ENCODE results near the gene DUSP28. TPM values are rescaled to one million over a fixed set of nuclear protein-coding genes. Genes with fewer than 3 reads are reported as not detected.

DUSP28 gene
- total and polyA plus RNA-seq, 4 donors = 4.1 to 11.0 (median 7.9) TPM

DNA sequence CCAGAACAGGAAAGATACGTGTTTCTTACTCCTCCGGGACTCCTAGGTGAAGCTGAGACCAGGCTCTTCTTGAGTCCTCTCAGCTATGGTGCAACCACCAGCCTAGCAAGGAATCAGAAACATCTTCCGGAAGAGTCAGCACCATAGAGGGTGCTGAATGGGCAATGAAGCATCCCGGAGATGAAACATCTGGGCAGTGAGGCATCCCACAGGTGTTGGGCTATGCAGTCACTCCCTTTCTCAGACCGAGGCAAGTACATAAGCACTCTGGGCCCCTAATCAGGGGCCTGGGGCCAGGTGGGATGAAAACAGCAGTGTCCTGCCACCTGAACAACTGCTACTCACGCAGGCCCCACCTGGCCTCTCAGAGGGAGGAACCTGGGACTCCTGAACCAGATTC is 24.9 kb downstream of the DUSP28 start:
- H3K4me1 ChIP-seq (ENCODE audit: control insufficient read depth, insufficient read depth, low read length) = peaks cover 34% of the 10 kb centered on the region
- H3K36me3 ChIP-seq (ENCODE audit: control insufficient read depth, insufficient read depth, low read length) = peaks cover 26% of the 10 kb centered on the region
- peaks cover 2% of the 10 kb centered on the region for H3K9me3 ChIP-seq (ENCODE audit: control insufficient read depth, insufficient read depth, low read length)
- WGBS (ENCODE audit: insufficient coverage) = 89% methylated on average over 6 of the region's 6 CpGs
- no peak overlapping the region for H3K27ac ChIP-seq (ENCODE audit: low read depth, low read length)
- DNase-seq (ENCODE audit: low read depth in 4 of 6, low spot score in 6 of 6) = no peak
- H3K27me3 ChIP-seq (ENCODE audit: control insufficient read depth, insufficient read depth, low read length) = no peaks in the 10 kb centered on the region
- H3K4me3 ChIP-seq (ENCODE audit: low read depth, low read length) = peak overlapping the region; percentile 97

DNA sequence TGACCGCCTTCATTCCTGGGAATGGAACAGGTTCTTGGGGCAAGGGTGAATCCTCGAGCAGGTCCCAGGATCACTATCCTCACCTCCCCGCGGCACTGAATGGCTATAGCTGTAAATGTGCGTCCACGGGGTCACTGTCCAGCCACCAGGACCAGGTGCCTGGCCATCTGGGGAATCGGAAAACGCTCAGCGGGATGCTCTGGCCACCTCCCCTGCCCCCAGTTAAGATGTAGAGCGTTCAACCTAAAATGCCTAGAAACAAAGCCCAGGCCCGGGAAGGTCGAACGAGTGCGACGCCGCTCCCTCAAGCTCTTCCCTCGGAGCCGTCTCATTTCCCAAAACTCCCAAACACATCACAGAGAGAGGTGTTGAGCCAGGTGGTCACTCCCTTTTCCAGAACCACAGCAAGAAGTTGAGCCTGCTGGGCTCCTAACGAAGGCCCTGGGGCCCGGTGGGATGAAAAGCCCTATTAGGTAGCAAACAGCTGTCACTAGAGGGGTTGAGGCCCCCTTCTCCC is 25.6 kb downstream of the DUSP28 start:
- Histone ChIP-seq H3K27ac (ENCODE audit: low read depth, low read length) (peak overlapping the region; percentile 97), H3K4me1 (ENCODE audit: control insufficient read depth, insufficient read depth, low read length) (peaks cover 34% of the 10 kb centered on the region), H3K27me3 (ENCODE audit: control insufficient read depth, insufficient read depth, low read length) (no peaks in the 10 kb centered on the region), H3K9me3 (ENCODE audit: control insufficient read depth, insufficient read depth, low read length) (peaks cover 2% of the 10 kb centered on the region), H3K4me3 (ENCODE audit: low read depth, low read length) (peak overlapping the region; percentile 97), H3K36me3 (ENCODE audit: control insufficient read depth, insufficient read depth, low read length) (peaks cover 32% of the 10 kb centered on the region)
- no peak for DNase-seq (ENCODE audit: low read depth in 4 of 6, low spot score in 6 of 6)
- 2% methylated on average over 20 of the region's 20 CpGs for WGBS (ENCODE audit: insufficient coverage)

DNA sequence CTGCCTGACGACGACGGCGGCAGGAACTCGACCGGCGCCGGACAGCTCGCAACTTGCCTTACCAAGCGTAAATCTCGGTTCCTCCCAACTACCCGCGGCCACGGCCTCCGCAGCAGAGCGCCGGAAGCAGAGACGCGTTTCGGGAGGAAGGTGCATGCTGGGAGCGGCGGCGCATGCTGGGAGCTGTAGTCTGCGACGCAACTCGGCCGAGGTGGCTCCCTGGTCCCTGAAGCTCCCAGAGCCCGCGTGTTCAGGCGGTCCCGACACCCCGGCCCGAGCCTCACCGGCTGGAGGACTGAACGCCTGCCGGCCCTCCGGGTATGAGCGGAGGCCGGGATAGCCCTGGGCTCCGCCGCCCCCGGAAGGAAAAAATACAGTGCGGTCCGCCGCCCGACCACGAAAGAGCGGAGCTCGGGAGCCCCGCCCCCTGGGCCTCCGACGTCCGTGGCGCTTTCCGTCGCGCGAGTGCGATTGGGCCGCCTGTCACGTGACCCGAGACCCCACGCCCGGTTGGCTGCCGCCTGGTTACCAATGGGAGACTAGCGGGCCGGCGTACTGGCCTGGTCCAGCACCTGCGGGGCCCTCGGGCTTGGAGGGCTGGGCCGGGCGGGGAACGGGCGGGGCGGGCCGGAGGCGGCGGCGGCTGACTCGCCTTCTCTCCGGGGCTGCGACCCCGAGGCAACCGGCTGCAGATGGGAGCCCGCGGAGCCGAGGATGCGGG is 26.2 kb downstream of the DUSP28 start, which contains the start of gene CAPN10:
Gene CAPN10 (plus strand): TSS at position 537 of the 721 bp plus-strand sequence. CDS start 178 bp downstream, at position 715.
- Histone ChIP-seq H3K27ac (ENCODE audit: low read depth, low read length) (peak within 1 kb of the TSS; percentile 97), H3K4me1 (ENCODE audit: control insufficient read depth, insufficient read depth, low read length) (peaks cover 34% of the 10 kb centered on the region), H3K27me3 (ENCODE audit: control insufficient read depth, insufficient read depth, low read length) (no peaks in the 10 kb centered on the region), H3K4me3 (ENCODE audit: low read depth, low read length) (peak within 1 kb of the TSS; percentile 97), H3K36me3 (ENCODE audit: control insufficient read depth, insufficient read depth, low read length) (peaks cover 38% of the 10 kb centered on the region), H3K9me3 (ENCODE audit: control insufficient read depth, insufficient read depth, low read length) (no peaks in the 10 kb centered on the region)
- DNase-seq (ENCODE audit: low read depth in 4 of 6, low spot score in 6 of 6) = peak; percentile 87 to 99 (median 92)
- WGBS (ENCODE audit: insufficient coverage) = under 1% methylated on average over 88 of the region's 88 CpGs

DNA sequence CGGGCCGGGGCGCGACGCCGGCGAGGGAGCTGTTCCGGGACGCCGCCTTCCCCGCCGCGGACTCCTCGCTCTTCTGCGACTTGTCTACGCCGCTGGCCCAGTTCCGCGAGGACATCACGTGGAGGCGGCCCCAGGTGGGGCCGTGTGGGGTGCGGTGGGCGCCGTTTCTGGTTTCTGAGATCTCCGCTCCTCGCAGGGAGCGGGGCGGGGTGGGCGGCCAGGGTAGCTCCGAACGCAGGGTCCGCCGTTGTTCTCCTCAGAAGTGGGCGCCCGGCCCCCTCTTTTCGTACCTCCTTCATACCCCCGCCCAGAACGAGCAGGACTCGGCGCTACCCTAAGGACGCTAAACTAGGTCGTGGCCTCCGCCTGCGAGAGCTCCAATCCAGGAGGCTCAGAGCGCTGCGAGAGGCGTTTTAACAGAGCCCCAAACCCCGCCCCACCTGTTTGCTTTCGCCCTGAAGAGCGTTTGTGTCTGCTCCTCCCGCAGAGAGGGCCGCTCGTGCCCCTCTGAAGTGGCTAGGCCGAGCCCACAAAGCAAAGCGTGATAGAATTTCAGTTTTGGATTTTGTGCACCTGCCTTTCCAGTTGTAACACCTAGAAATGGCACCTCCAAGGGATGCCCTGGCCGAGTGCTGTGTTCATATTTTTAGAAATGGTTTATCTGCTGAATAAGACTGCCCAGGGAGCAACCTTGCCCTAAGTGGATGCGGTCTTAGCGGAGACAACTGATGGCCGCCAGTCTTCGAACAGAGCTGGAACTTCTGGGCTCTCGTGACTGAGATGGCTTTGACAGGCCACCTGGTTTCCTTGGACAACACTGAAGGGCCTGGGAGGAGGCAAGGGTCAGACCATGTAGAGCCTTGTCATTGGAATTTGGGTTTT is 27.0 kb downstream of the DUSP28 start:
- peaks cover 42% of the 10 kb centered on the region for H3K36me3 ChIP-seq (ENCODE audit: control insufficient read depth, insufficient read depth, low read length)
- H3K4me3 ChIP-seq (ENCODE audit: low read depth, low read length) = peak overlapping the region; percentile 97
- DNase-seq (ENCODE audit: low read depth in 4 of 6, low spot score in 6 of 6) = peak in 2 of 6 donors; percentile 6 to 21
- no peak overlapping the region for H3K27ac ChIP-seq (ENCODE audit: low read depth, low read length)
- H3K9me3 ChIP-seq (ENCODE audit: control insufficient read depth, insufficient read depth, low read length) = no peaks in the 10 kb centered on the region
- no peaks in the 10 kb centered on the region for H3K27me3 ChIP-seq (ENCODE audit: control insufficient read depth, insufficient read depth, low read length)
- H3K4me1 ChIP-seq (ENCODE audit: control insufficient read depth, insufficient read depth, low read length) = peaks cover 34% of the 10 kb centered on the region
- WGBS (ENCODE audit: insufficient coverage) = 2% methylated on average over 62 of the region's 62 CpGs

DNA sequence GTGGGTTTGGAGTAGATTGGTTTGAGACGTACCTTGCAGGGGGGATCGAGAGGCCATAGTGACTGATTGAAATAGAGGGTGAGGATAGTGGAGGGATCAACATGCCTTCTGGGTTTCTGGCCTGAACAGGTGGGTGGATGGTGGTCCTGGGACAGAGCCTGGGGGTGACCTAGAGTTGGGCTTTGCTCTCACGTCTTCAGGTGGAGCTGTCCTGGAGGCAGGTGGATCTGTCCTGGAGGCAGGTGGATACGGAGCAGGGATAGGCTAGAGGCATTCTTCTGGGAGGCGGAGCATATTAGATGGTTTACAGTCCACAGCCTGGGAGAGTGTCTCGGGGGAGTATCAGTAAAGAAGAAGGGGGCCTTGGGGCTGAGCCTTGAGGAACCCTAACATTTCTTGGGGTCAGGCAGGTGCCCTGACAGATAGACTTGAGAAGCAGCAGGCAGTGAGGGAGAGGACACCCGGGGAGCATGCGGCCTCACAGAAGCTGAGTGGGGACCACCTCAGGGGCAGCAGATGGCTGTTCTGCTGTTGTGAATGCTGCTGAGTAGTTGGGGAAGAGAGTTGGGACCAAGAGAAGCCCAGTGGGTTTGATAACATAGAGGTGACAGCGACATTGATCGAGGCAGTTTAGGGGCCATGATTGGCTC is 28.0 kb downstream of the DUSP28 start:
- Histone ChIP-seq H3K4me3 (ENCODE audit: low read depth, low read length) (peak overlapping the region; percentile 97), H3K27me3 (ENCODE audit: control insufficient read depth, insufficient read depth, low read length) (no peaks in the 10 kb centered on the region), H3K27ac (ENCODE audit: low read depth, low read length) (no peak overlapping the region), H3K4me1 (ENCODE audit: control insufficient read depth, insufficient read depth, low read length) (peaks cover 34% of the 10 kb centered on the region), H3K9me3 (ENCODE audit: control insufficient read depth, insufficient read depth, low read length) (no peaks in the 10 kb centered on the region), H3K36me3 (ENCODE audit: control insufficient read depth, insufficient read depth, low read length) (peaks cover 51% of the 10 kb centered on the region)
- DNase-seq (ENCODE audit: low read depth in 4 of 6, low spot score in 6 of 6) = no peak
- 77% methylated on average over 10 of the region's 10 CpGs for WGBS (ENCODE audit: insufficient coverage)

DNA sequence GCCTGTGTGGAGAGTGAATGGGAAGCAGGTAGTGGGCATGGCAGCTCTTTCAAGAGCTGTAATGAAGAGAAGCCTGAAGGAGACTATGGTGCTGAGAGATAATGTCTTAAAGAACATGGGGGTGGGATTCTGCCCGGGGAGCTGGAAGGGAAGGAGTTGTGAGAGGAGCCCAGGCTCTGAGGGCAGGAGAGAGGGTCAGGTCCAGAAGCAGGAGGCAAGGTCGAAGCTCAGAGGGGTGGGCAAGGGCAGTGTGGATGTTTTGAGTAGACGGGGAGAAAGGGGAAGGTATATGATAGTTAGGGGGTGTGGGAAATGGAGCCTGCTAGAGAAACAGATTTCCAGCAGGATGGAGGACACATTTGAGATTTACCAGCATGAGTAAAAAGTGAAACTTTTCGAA is 28.5 kb downstream of the DUSP28 start:
- peaks cover 39% of the 10 kb centered on the region for H3K4me1 ChIP-seq (ENCODE audit: control insufficient read depth, insufficient read depth, low read length)
- WGBS (ENCODE audit: insufficient coverage) = 94% methylated on average over 4 of the region's 4 CpGs
- no peak overlapping the region for H3K27ac ChIP-seq (ENCODE audit: low read depth, low read length)
- no peaks in the 10 kb centered on the region for H3K9me3 ChIP-seq (ENCODE audit: control insufficient read depth, insufficient read depth, low read length)
- peaks cover 57% of the 10 kb centered on the region for H3K36me3 ChIP-seq (ENCODE audit: control insufficient read depth, insufficient read depth, low read length)
- no peak overlapping the region for H3K4me3 ChIP-seq (ENCODE audit: low read depth, low read length)
- no peak for DNase-seq (ENCODE audit: low read depth in 4 of 6, low spot score in 6 of 6)
- H3K27me3 ChIP-seq (ENCODE audit: control insufficient read depth, insufficient read depth, low read length) = no peaks in the 10 kb centered on the region

DNA sequence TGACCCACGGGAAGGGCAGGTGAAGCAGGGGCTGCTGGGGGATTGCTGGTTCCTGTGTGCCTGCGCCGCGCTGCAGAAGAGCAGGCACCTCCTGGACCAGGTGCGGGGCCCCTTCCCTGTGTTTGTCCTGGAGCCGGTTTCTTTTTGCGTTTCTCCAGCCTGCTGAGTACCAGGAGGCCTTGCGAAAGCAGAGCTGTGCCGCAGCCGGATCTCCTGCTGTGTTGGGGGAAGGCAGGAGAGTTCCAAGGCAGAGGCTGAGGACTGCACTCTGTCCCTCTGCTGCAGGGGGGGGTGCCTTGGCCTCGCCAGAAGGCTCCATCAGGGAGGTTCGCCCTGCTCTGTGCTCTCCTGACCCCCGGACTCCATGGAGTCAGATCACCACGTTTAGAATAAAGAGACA is 29.2 kb downstream of the DUSP28 start:
- 82% methylated on average over 13 of the region's 14 CpGs for WGBS (ENCODE audit: insufficient coverage)
- peaks cover 59% of the 10 kb centered on the region for H3K36me3 ChIP-seq (ENCODE audit: control insufficient read depth, insufficient read depth, low read length)
- DNase-seq (ENCODE audit: low read depth in 4 of 6, low spot score in 6 of 6) = no peak
- peaks cover 46% of the 10 kb centered on the region for H3K4me1 ChIP-seq (ENCODE audit: control insufficient read depth, insufficient read depth, low read length)
- H3K27me3 ChIP-seq (ENCODE audit: control insufficient read depth, insufficient read depth, low read length) = no peaks in the 10 kb centered on the region
- H3K4me3 ChIP-seq (ENCODE audit: low read depth, low read length) = no peak overlapping the region
- H3K27ac ChIP-seq (ENCODE audit: low read depth, low read length) = no peak overlapping the region
- H3K9me3 ChIP-seq (ENCODE audit: control insufficient read depth, insufficient read depth, low read length) = no peaks in the 10 kb centered on the region

DNA sequence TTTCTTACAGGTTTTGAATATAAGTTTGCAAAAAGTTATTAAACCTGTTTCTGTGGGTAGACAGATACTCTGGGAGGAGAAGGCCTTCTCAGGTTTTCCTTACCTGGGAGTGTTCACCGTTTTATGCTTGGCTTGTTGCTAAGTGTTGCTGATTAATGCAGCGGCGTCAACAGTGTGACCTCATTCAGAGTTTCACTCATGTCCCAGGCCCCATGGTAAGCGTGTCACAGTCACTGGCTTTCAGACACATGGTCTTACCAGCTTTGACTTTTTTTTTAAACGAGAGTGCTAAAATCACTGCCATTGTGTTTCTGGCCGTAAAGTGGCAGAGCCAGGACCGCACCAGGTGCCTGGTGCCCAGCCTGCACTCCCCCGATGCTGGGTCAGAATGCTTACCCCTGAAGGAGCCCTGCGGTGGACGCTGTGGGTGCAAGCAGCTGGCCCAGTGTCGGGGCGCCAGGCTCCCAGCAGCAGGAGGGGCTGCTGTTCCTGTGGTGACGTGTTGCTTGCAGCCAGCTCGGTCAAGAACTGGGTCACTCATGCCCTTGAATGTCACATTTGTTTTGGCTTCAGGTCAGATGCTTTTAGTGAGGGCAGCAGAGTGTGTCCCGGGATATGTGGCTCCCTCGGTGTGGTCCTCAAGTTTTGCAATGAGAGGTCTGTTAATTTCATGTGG is 29.8 kb downstream of the DUSP28 start:
- H3K9me3 ChIP-seq (ENCODE audit: control insufficient read depth, insufficient read depth, low read length) = no peaks in the 10 kb centered on the region
- H3K27me3 ChIP-seq (ENCODE audit: control insufficient read depth, insufficient read depth, low read length) = no peaks in the 10 kb centered on the region
- DNase-seq (ENCODE audit: low read depth in 4 of 6, low spot score in 6 of 6) = no peak
- H3K36me3 ChIP-seq (ENCODE audit: control insufficient read depth, insufficient read depth, low read length) = peaks cover 60% of the 10 kb centered on the region
- H3K4me1 ChIP-seq (ENCODE audit: control insufficient read depth, insufficient read depth, low read length) = peaks cover 47% of the 10 kb centered on the region
- no peak overlapping the region for H3K27ac ChIP-seq (ENCODE audit: low read depth, low read length)
- WGBS (ENCODE audit: insufficient coverage) = 90% methylated on average over 16 of the region's 16 CpGs
- H3K4me3 ChIP-seq (ENCODE audit: low read depth, low read length) = no peak overlapping the region

DNA sequence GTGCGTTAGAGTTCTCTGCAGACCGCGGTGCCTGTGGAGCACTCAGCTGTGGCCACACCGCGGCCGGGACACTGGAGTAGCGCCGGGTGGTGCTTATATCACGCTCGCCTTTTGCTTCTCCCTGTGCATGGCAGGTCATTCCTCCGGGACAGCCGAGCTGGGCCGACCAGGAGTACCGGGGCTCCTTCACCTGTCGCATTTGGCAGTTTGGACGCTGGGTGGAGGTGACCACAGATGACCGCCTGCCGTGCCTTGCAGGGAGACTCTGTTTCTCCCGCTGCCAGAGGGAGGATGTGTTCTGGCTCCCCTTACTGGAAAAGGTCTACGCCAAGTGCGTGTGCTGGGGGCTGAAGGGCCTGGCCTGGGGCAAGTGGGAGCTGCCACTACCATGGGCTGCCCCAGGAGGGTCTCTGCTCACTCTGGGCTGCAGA is 30.5 kb downstream of the DUSP28 start:
- Histone ChIP-seq H3K4me3 (ENCODE audit: low read depth, low read length) (no peak overlapping the region), H3K36me3 (ENCODE audit: control insufficient read depth, insufficient read depth, low read length) (peaks cover 67% of the 10 kb centered on the region), H3K4me1 (ENCODE audit: control insufficient read depth, insufficient read depth, low read length) (peaks cover 47% of the 10 kb centered on the region), H3K9me3 (ENCODE audit: control insufficient read depth, insufficient read depth, low read length) (no peaks in the 10 kb centered on the region), H3K27me3 (ENCODE audit: control insufficient read depth, insufficient read depth, low read length) (no peaks in the 10 kb centered on the region), H3K27ac (ENCODE audit: low read depth, low read length) (no peak overlapping the region)
- WGBS (ENCODE audit: insufficient coverage) = 95% methylated on average over 21 of the region's 21 CpGs
- no peak for DNase-seq (ENCODE audit: low read depth in 4 of 6, low spot score in 6 of 6)
